ENCODE measurements around the gene APBA2. TPM values are rescaled to one million over a fixed set of nuclear protein-coding genes. Genes with fewer than 3 reads are reported as not detected.

The APBA2 gene
- polyA plus RNA-seq, 2 of the 4 experiments (the other 2 are of a cell fraction), result 11.4 to 12.6 TPM

DNA sequence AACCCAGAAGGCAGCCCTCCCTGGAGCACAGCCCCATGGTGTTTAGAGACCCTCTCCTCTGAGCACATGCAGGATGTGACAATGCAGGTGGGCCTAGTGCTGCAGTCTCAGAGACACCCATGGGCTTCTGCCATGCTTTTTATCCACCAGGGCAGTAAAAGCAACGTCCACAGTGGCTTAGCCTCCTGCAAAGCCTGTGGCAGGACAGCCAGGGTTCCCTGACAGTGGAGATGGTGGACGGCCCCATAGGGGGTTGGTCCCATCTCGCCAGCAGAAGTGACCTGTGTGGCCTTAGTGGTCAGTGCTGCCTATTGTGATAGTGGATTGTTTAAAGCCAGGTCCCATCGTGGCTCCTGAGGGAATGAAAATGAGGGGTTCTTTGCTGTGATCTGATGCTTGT, 46.6 kb downstream of the APBA2 start:
- no peak for ATAC-seq
- DNase-seq (ENCODE audit: low read depth in 1 of 2, low spot score in 1 of 2), result no peak
- FAIRE-seq, result no peak
- POLR2A ChIA-PET, result no interaction called here
- CTCF ChIA-PET, result no interaction called here
- Histone ChIP-seq H3K9me3 (no peaks in the 10 kb centered on the region), H3K27ac (no peak overlapping the region), H3K4me1 (no peaks in the 10 kb centered on the region), H3K4me2 (no peak overlapping the region), H3K4me3 (no peak overlapping the region)
- WGBS (ENCODE audit: missing lambda C conversion rate), result 57% methylated on average over 4 of the region's 4 CpGs
- TF ChIP-seq HOXB5 (CRISPR knock-in tag; IDR thresholded peaks at IDR 0.05), result no peak
- no peak for TF ChIP-seq RAD21 (conservative IDR thresholded peaks at IDR 0.05 in 1 of 2, IDR thresholded peaks at IDR 0.05 in 1 of 2)
- TF ChIP-seq KDM5A (IDR thresholded peaks at IDR 0.05), result no peak
- no peak for TF ChIP-seq EHMT2 (IDR thresholded peaks at IDR 0.05; ENCODE audit: low read depth)
- no peak for TF ChIP-seq HOXA7 (CRISPR knock-in tag; IDR thresholded peaks at IDR 0.05)

DNA sequence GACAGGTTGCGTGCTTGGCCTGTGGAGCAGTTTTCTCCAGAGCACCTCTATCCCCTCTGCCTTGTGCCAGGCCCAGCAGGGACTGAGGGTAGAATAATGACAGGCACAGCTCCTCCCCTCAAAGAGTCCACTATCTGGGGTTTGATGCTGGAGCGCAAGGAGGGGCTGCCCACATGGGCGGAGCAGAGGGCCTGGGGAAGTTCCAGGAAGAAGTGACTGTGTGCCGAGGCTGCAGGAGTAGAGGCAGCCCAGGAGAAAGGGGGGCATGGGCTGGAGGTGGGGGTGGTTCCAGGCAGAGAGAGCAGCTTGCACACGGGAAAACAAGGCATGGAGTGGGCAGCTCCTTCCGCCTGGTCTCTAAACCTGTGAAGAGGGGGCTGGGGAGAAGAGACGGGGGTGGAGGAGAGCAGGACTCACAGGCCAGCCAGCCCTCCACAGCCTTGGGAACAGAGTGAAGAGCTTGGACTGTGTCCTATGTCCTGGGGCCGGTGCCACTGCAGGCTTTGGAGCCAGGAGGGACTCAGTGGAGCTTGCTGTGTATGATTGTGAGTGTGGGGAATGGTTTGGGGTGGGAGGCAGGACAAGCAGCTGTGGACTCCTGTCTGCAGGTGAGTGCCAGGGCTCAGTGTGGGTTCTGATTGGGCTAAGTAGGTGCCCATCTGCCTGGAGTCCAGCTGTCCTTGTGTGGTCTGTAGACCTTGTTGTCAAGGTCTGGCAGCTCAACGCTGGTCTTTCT, 48.1 kb downstream of the APBA2 start:
- no peak for DNase-seq (ENCODE audit: low read depth in 1 of 2, low spot score in 1 of 2)
- Histone ChIP-seq H3K4me1 (no peaks in the 10 kb centered on the region), H3K4me3 (no peak overlapping the region), H3K27ac (no peak overlapping the region), H3K9me3 (no peaks in the 10 kb centered on the region), H3K4me2 (no peak overlapping the region)
- POLR2A ChIA-PET, result no interaction called here
- ATAC-seq, result no peak
- 83% methylated on average over 9 of the region's 9 CpGs for whole genome bisulfite sequencing (ENCODE audit: missing lambda C conversion rate)
- TF ChIP-seq CBX2 (IDR thresholded peaks at IDR 0.05; ENCODE audit: borderline replicate concordance, low read depth), result no peak
- no peak for TF ChIP-seq SMC3 (IDR thresholded peaks at IDR 0.05)
- no peak for TF ChIP-seq ESRRA (IDR thresholded peaks at IDR 0.05; ENCODE audit: borderline replicate concordance, low read length)
- TF ChIP-seq HEYL (CRISPR knock-in tag; IDR thresholded peaks at IDR 0.05), result no peak
- TF ChIP-seq, protein P1, sequence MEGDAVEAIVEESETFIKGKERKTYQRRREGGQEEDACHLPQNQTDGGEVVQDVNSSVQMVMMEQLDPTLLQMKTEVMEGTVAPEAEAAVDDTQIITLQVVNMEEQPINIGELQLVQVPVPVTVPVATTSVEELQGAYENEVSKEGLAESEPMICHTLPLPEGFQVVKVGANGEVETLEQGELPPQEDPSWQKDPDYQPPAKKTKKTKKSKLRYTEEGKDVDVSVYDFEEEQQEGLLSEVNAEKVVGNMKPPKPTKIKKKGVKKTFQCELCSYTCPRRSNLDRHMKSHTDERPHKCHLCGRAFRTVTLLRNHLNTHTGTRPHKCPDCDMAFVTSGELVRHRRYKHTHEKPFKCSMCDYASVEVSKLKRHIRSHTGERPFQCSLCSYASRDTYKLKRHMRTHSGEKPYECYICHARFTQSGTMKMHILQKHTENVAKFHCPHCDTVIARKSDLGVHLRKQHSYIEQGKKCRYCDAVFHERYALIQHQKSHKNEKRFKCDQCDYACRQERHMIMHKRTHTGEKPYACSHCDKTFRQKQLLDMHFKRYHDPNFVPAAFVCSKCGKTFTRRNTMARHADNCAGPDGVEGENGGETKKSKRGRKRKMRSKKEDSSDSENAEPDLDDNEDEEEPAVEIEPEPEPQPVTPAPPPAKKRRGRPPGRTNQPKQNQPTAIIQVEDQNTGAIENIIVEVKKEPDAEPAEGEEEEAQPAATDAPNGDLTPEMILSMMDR (IDR thresholded peaks at IDR 0.05), result no peak
- no peak for TF ChIP-seq FOSL2 (IDR thresholded peaks at IDR 0.05)
- TF ChIP-seq FOSL2 (CRISPR knock-in tag; IDR thresholded peaks at IDR 0.05), result no peak
- no peak for TF ChIP-seq CEBPB (IDR thresholded peaks at IDR 0.05)
- TF ChIP-seq, protein P2, sequence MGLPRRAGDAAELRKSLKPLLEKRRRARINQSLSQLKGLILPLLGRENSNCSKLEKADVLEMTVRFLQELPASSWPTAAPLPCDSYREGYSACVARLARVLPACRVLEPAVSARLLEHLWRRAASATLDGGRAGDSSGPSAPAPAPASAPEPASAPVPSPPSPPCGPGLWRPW (IDR thresholded peaks at IDR 0.05), result no peak
- CTCF ChIA-PET, result interaction anchor here (0.8 to 1.8 kb wide), 6 partner anchors 9 to 169 kb away, joined by 3 to 6 read pairs (median 3); no protein-coding TSS in a partner anchor
- FAIRE-seq, result no peak

DNA sequence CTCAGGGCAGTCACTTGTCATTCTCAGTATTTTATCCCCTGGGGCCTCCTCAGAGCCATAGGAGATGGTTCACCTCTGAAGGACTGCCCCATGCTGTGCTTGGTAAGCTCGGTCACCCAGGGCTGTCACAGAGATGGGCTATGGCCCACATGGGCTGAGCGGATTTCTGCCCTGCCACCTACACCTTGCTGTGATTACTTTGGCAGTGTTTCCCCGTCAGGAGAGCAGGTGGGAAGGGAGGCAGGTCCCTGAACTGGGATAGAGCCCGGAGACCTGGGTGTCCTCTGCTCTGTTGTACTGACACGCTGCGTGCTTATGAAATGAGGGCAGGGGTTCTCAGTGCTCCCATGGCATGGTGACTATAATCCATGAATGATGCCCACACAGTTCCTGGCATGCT, 48.9 kb downstream of the APBA2 start:
- ATAC-seq (no peak), FAIRE-seq (no peak), DNase-seq (ENCODE audit: low read depth in 1 of 2, low spot score in 1 of 2) (no peak)
- TF ChIP-seq RAD21 (conservative IDR thresholded peaks at IDR 0.05 in 1 of 2, IDR thresholded peaks at IDR 0.05 in 1 of 2), result no peak
- TF ChIP-seq KDM1A (IDR thresholded peaks at IDR 0.05; ENCODE audit: low read depth), result no peak
- Histone ChIP-seq H3K4me3 (no peak overlapping the region), H3K4me1 (no peaks in the 10 kb centered on the region), H3K9me3 (no peaks in the 10 kb centered on the region), H3K4me2 (no peak overlapping the region), H3K27ac (no peak overlapping the region)
- POLR2A ChIA-PET, result no interaction called here
- 88% methylated on average over 6 of the region's 6 CpGs for WGBS (ENCODE audit: missing lambda C conversion rate)
- CTCF ChIA-PET, result interaction anchor here (0.8 to 2.0 kb wide), 13 partner anchors 10 to 175 kb away, joined by 3 to 10 read pairs (median 4); no protein-coding TSS in a partner anchor

DNA sequence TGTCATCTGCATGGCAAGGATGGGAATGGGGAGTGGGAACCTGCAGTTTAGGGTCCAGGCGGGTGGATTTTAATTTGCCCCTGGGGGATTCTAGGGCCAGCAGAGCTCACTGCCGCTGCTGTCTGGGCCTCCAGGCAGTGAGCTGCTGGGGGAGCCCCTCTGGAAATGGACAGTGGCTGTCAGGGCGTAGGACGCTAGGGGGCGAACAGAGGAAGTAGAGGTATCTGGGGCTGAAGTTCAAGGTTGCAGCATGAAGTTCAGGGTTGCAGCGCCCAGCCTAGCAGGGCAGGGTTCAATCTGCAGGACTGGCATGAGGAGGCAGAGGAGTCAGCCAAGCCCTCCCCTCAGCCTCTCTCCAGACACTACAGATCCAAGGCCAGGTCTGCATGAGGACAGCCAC, 49.5 kb downstream of the APBA2 start:
- FAIRE-seq, result no peak
- H3K27ac ChIP-seq, result no peak overlapping the region
- no peak overlapping the region for H3K4me3 ChIP-seq
- ATAC-seq, result peak; percentile 57 to 85; a peak in 4 of 6 replicates
- ChIA-PET POLR2A (no interaction called here), CTCF (interaction anchor here (0.7 to 2.0 kb wide), 12 partner anchors 10 to 174 kb away, joined by 3 to 10 read pairs (median 4); no protein-coding TSS in a partner anchor)
- no peaks in the 10 kb centered on the region for H3K9me3 ChIP-seq
- H3K4me2 ChIP-seq, result no peak overlapping the region
- peak; percentile 31 to 45; a peak in 3 of 5 replicates for TF ChIP-seq RAD21 (conservative IDR thresholded peaks at IDR 0.05 in 1 of 2, IDR thresholded peaks at IDR 0.05 in 1 of 2)
- no peak for TF ChIP-seq CEBPB (IDR thresholded peaks at IDR 0.05)
- TF ChIP-seq, protein P1 (IDR thresholded peaks at IDR 0.05), result peak; percentile 41
- TF ChIP-seq EP300 (IDR thresholded peaks at IDR 0.05), result no peak
- TF ChIP-seq SMC3 (IDR thresholded peaks at IDR 0.05), result peak; percentile 42; the same call in 2 of the 3 replicates
- 41% methylated on average over 6 of the region's 6 CpGs for WGBS (ENCODE audit: missing lambda C conversion rate)
- peak in 1 of 2 experiments; percentile 46 for DNase-seq (ENCODE audit: low read depth in 1 of 2, low spot score in 1 of 2)
- H3K4me1 ChIP-seq, result no peaks in the 10 kb centered on the region
